ENCODE results near the gene NF2.
"Not testable (repeated sequence)": the region's sequence is repeated elsewhere in the genome, so short reads cannot be mapped to it uniquely, and the experiment has no call there.

NF2 gene

DNA sequence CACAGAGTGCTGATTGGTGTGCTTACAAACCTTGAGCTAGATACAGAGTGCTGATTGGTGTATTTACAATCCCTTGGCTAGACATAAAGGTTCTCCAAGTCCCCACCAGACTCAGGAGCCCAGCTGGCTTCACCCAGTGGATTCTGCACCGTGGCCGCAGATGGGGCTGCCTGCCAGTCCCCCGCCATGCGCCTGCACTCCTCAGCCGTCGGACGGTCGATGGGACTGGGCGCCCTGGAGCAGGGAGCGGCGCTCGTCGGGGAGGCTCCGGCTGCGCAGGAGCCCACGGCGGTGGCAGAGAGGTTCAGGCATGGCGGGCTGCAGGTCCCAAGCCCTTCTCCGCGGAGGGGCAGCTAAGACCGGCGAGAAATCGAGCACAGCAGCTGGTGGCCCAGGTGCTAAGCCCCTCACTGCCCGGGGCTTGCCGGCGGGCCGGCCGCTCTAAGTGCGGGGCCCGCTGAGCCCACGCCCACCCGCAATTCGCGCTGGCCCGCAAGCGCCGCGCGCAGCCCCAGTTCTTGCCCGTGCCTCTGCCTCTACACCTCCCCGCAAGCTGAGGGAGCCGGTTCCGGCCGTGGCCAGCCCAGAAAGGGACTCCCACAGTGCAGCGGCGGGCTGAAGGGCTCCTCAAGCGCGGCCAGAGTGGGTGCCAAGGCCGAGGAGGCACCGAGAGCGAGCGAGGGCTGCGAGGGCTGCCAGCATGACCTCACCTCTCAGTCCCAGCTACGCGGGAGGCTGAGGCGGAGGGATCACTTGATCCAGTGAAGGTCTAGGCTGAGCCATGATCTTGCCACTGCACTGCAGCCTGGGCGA, 5.4 kb upstream of the NF2 start:
- not testable (repeated sequence) for DNase-seq

DNA sequence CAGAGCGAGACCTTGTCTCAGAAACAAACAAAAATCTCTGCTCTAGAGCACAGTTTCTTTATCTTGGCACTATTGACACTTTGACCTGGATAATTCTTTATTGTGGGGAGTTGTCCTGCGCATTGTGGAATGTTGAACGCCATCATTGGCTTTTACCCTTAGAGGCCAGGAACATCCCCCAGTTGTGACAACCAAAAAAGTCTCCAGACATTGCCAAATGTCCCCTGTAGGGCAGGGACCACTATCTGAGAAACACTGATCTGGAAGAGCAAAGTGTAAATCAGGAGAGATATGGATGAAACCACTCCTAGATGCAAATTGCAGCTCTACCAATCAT, 4.8 kb upstream of the NF2 start:
- DNase-seq = no peak

DNA sequence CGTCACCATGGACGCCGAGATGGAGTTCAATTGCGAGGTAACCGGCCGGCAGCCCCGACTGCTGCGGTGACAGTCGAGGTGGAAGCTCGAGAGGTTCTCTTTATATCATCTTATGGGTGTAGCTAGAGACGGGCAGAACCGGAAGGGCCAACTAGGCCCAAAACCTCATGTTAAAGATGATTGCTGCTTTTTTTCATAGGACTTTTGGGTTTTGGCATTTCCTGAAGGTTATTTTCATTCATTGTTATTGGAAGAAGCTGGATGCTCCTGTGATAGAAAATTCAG, 585 bp downstream of the NF2 start:
- no peak for DNase-seq

DNA sequence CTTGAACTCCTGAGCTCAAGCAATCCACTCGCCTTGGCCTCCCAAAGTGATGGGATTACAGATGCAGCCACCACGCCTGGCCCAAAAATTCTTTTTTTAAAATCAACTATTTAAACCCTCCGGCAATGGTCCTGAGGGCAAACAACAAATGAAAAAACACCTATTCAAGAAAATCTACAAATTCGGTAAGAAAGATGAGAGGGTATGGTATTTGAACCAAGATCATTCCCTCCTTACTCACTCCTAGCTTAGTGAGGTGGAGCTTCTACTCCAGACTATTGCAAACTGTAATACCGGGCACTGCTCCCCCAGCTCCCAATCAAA, 2.1 kb downstream of the NF2 start:
- no peak for DNase-seq

DNA sequence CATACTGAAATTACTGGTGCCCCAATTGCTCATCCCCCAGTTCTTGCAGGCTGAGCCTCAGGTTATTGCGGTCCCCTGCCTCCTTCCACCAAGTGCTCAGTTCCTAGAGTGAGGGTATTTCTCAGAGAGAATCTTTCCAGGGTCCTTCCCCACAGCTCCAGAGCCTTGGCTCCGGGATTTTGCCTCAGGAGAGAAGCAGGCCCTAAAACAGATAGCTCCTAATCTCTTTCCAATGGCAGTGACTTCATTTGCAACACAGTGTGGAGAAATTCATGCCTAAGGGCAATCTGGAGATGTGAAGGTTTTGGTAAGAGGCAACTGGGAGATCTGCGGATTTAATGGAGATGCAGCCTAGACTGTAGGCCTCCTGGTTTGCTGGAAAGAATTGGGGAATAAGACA, 2.9 kb downstream of the NF2 start:
- no peak for DNase-seq

DNA sequence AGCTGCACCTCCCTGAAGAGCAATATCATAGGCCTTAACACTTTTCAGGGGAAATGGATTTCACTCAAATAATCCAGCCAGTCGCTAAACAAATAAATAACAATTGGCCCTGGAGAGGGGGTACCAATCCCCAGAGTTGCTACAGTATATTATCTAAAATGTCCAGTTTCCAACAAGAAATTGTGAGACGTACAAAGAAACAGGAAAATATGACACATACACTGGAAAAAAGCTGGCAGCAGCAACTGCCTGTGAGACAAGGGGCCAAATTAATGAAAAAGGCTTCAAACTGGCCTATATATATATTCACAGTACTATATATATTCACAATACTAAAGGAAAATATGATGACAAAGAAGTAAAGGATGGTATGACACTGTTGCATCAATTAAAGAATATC, 4.0 kb downstream of the NF2 start:
- no peak for DNase-seq

DNA sequence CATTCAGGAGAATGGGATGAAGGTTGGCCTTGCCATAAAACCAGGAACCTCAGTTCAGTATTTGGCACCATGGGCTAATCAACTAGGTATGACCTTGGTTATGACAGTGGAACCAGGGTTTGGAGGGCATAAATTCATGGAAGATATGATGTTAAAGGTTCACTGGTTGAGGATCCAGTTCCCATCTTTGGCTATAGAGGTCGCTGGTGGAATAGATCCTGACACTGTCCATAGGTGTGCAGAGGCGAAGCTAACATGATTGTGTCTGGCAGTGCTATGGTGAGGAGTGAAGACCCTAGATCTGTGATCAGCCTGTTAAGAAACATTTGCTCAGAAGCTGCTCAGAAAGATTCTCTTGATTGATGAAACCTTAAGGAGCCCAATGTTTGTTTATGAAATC, 5.7 kb downstream of the NF2 start:
- DNase-seq = no peak

DNA sequence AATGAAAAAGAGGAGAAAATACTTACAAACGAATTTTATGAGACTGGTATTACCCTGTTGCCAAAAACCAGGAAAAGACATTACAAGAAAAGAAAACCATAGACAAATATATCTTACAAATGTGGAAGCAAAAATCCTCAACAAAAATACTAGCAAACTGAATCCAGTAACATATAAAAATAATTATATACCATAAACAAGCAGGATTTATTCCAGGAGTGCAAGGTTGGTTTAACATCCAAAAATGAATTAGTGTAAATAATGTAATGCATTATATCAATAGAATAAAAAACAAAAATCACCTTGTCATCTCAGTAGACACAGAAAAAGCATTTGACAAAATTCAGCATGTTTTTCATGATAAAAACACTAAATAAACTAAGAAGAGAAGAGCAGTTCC, 7.3 kb downstream of the NF2 start:
- no peak for DNase-seq

DNA sequence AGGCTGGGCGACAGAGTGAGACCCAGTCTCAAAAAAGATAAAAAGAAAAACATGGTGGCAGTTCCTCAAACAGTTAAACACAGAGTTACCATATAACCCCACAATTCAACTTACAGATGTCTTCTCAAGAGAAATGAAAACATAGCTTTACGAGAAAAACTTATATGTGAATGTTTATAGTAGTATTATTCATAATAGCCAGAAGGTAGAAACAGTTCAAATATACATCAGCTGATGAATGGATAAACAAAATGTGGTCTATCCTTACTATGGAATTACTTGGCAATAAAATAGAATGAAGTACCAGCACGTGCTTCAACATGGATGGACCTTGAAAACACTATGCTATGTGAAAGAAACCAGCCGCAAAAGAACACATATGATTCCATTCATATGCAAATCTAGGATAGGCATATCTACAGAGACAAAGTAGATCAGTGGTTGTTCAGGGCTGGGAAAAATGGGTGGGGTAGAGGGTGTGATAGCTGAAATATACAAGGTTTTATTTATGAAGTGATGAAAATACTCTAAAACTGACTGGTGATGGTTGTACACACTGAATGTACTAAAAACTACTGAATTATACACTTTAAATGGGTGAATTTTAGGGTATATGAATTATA, 12.4 kb downstream of the NF2 start:
- no peak for DNase-seq

DNA sequence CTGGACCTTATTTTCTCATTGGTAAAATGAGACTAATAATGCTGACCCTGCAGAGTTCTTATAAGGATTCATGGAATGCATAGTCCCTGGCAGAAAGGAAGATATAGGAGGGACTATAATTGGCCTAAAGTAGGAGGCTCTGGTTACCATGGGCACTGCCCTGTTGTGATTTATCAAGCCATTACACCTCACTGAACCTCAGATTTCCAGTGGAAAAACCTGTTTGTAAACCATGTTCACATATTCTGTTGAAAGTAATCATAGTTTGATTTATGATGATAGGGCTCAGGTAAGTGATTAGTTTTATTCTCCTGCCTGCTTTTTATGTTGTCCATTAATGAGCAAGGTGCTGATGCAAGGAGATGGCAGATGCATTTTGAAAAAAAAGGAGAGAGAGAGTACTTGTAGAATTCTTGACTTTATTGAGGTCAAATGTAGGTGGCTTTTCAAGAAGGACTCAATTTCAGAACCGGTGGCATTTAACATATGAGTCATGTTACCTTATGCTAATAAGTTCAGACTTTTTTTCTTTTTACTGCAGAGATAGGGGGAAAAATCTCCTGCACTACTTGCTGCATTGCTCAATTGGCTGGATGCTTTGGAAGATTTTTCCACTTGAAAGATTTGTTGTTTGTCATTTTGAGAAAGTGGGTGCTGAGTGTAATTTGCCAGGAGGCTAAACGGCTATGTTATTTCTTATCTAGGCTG, 14.6 kb downstream of the NF2 start:
- no peak for DNase-seq

DNA sequence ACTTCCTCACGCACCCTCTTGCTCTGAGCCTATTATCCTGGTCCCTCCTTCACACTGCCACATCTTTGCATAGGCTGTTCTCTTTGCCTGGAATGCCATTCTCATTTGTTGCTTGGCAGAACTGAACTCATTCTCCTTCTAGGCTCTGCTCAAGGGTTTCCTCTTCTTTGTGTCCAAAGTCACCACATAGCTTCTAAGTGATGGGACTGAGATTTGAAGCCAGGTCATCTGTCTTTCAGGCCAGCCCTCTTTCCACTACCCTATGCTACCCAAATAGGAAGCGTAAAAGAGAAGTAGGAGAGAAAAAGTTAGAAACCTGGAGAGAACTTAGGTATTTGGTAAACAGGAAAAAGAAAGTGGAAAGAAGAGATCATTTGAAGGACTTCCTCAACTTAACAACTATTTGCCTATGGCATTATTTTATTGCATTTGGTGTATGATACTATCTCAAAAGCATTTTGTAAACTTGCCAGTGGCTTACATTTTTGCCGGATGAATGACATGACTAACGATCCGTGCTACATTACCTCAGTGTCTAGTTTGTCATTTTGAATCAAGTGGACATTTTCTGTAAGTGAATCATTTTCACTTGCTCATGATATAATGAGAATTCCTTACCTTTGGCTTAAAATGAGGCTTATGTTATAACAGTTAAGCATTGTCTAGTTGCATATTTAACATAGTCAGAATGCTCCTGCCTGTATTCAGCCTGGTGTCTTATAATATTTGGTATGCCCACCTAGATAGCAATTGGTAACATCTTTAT, 18.5 kb downstream of the NF2 start:
- DNase-seq = no peak

DNA sequence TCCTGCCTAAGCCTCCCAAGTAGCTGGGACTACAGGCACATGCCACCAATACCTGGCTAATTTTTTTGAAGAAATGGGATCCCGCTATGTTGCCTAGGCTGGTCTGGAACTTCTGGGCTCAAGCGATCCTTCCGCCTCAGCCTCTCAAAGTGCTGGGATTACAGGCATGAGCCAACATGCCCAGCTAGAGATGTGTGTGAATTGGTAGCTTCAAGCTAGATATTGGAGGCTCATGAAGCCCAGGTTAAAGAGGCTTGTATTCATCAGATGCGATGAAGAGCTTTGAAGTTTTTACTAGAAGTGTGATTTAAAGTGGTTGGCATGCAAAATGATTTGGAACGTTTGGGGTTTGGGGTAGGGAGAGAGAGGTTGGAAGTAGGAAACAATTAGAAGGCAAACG, 19.6 kb downstream of the NF2 start:
- no peak for DNase-seq

DNA sequence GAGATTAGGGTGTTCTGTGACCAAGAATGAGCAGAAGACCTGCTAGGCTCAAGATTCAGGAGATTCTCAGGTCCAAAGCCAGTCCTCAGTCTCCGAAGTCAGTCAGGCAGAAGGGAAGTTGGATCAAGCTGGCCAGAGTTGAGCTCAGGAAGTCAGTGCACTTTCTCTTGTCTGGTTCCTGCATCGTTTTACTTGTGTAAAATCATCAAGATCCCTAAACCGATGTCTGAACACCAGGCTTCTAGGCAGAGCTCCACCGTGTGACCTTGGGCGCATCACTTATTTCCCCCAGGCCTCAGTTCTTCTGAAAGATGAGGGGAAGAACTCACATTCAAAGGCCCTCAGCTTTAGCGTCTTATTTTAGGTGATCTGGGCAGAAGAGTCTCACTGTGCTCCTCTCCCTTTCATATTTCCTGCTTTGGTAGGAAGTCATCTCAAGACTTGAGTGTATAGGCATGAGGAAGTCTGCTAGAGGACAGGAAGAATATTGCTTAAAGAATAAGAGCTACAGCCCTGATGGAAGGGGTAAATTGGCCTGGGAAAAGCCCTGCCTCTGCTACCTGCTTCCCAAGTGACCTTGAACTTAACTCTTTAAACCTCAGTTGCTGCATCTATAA, 20.2 kb downstream of the NF2 start:
- DNase-seq = no peak

DNA sequence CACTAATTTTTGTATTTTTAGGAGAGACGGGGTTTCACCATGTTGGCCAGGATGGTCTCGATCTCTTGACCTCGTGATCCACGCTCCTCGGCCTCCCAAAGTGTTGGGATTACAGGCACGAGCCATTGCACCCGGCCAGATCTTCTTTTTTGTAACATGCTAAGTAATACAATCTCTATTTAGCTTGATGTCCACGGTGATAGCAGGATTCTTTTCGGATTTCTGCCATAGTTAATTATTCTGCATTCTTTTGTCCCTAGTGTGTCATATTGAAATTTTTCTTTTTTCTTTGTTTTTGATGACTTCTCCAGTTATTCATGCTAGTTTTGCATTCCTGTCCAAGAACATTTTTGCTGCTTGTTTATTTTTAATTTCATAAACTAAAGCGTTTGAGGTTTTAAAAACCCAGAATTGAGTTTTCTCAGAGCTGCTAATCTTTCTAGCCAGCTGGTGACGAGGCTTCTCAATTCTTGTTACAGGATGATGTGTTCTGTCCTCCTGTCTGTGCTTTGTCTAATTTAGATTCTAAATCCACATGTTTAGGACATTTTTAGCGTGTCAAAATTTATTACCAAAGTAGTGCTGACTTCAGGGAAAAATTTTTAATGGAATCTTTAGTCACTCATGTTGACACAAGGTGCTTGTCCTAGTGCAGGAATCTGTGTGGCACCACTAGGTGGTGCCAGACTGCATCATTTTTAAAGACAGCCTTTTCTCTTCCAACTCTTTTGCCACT, 21.8 kb downstream of the NF2 start:
- DNase-seq = peak; percentile 64

DNA sequence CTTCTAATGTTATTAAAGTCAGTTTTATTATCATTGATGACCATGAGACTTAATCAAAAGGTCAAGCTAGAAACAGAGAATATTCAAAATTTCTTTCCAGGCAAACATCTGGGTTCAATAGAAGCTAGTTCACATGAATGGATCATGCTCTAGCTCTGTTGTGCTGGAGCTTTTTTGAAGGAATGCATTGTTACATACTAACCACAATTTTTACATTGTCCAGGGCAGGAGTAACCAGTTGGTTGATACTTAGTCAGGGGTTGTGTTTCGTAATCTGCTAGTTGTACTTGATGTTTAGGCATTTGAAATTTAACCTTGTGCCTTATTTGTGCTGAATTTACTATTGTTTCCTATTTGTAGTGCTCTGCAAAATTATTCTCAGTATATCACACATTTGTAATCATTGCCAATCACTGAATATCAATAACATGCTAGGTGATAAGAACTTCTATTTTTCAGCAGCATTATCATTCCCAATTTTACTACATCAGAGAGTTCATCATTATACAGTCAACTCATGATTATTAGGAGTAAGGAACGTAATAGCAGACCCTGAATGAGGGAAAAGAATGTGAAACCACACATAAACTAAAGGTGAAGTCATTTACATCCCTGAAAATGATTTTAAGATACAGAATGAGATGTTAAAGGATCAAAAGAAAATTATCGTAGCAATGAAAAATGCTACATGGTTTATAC, 23.2 kb downstream of the NF2 start:
- no peak for DNase-seq

DNA sequence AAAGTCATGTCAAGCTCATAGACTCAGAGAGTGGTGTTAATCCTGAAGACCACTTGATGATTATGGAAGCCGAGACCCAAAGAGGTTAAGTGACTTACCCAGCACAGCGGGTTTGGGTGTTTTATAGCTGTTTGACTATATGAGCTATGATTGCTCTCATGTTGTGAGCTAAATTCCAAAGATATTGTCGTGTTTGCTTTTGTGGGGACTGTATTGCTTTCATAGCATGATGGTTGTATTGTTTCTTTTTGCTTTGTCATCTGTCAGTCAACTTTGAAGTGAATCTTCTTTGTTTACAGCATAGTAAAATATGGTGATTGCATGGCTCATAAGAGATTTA, 23.7 kb downstream of the NF2 start:
- DNase-seq = no peak

DNA sequence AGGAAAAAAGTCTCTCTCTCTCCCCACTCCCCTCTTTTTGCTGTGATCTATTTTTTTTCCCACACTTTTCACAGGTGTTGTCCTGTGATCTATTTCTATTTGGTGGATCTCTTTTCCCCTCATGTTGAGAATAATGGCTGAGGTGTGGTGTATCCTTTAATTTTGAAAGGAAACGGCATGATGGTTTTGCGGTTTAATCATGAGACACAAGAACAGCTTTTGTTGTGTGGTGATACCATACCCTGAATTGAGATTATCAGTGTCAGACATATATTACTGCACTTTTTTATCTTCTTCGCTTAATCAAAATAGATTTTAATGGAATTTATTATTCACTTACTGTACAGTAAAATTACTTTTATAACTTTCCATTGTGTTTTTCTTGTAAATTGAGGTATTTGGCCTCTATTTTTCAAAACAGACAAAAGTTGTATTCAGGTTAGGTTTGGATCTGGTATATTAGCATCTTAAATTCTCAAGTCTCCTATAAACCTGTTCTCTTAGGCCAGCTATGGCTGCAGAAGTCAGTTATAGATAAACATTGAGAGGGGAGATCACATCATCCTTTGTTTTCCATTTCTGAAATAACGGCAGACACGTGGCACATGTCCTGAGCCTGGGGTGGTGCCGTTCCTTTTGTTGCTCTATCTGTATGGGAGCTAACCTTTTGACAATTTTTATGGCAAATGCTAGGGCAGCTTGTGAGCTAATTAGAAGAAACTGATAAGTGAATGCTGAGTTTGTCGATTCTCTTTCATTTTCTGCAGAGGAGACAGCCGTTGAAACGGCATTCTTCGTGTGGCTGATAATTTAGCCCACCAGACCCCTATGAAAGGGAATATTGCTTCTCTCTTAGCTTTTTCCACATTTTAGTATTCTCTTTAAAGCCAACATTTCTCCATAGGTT, 25.8 kb downstream of the NF2 start:
- no peak for DNase-seq

DNA sequence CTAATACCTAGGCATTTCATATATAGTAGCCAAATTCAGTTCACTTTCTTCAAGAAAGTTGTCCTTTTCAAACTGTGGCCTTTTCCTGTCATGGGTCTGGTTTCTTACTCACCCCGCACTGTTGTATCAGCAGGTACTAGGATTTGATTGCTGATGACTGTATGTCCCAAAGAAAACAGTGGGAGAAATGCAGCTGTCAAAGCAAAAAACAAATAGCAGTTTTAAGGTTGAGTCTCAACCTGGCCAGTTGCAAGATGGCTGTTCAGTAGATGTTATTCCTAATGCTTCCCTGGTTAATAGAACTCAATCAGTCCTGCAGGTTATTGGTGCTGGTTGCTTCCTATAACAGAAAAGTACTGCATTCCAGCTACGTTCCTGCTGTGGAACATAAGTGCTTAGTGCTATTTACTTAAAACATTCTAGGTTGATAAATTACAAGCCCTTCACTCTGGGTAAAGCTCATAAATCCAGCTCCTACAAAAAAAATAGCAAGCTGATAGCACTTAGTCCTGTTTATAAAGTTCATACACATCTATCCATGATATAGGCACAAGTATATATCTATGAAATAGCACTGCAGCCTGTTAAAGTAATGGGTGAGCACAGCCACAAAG, 26.6 kb downstream of the NF2 start:
- DNase-seq = no peak

DNA sequence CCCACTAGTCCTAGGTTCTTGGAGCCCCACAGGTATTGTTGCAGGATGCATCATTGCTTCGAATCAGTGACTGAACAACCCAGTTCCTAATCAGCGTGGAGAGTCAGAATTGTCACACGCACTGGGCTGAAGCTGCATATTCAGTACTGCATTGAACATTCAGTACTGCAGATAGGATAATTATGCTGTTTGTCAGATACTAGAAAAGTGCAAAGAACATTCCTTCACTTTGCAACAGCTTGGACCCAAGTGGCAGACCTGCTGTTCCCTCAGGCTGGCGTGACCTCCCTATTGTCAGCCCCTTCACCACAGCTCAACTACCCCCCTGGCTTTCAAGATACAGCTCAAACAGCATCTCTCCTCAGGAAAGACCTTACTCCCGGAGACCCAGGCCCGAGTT, 27.6 kb downstream of the NF2 start:
- DNase-seq = no peak

DNA sequence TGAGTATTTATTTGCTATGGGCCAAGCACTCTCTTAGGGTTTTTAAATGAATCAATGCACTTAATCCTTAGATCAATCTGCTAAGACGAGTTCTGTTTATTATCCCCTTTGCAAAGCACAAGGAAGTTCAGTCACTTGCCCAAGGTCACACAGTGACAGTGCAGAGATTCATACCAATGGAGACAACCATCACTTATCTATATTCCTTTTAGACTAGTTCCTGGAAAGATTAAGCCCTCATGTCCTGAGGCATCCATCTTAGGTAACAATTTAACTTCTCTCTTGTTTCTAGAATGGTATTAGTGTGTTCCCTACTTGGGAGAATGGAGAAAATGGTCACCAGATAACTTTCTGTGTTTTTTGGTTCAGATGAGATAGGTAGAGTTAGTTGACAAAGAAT, 28.3 kb downstream of the NF2 start:
- DNase-seq = no peak

DNA sequence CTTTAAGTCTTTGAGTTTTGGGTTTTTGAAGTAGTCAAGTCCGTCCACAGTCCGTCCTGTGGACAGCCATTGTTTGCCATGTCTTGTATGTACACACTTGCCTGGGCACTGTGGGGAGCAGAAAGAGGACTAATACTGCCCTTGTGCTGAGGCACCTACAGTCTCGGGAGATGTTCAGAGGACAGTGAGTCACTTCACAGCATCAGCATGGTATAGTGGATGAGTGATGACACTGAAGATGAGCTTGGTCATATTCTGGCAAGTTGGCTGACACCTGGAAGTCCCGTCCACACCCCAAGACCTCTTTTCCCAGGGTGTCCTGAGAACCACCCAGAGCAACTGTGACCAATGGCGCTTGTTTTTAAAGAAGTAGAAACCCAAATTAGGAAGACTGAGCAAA, 29.2 kb downstream of the NF2 start:
- DNase-seq = no peak

Data from RPMI8226 (cell line).